ENCODE data around the gene ADGRB3.
"Not testable (repeated sequence)": the region's sequence is repeated elsewhere in the genome, so short reads cannot be mapped to it uniquely, and the experiment has no call there.

ADGRB3 gene

DNA sequence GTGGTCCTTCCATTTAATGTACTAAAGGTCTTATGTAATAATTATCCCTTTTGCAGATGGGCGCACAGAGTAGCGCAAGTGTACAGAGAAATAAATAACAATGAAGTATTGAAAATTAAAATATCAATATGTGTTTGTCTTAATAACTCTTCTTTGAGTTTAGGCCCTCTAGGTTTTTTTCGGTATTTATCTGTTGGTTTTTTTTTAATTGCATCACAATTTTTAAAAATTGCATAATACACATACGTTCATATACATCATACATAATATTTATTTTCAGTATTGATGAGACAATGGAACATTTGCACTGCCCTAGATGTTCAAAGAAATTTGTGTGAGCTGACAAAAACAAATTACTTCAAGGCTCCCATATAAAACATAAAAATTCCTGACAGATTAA is 15.1 kb downstream of the ADGRB3 start:
- no peak for DNase-seq (ENCODE audit: low spot score)

DNA sequence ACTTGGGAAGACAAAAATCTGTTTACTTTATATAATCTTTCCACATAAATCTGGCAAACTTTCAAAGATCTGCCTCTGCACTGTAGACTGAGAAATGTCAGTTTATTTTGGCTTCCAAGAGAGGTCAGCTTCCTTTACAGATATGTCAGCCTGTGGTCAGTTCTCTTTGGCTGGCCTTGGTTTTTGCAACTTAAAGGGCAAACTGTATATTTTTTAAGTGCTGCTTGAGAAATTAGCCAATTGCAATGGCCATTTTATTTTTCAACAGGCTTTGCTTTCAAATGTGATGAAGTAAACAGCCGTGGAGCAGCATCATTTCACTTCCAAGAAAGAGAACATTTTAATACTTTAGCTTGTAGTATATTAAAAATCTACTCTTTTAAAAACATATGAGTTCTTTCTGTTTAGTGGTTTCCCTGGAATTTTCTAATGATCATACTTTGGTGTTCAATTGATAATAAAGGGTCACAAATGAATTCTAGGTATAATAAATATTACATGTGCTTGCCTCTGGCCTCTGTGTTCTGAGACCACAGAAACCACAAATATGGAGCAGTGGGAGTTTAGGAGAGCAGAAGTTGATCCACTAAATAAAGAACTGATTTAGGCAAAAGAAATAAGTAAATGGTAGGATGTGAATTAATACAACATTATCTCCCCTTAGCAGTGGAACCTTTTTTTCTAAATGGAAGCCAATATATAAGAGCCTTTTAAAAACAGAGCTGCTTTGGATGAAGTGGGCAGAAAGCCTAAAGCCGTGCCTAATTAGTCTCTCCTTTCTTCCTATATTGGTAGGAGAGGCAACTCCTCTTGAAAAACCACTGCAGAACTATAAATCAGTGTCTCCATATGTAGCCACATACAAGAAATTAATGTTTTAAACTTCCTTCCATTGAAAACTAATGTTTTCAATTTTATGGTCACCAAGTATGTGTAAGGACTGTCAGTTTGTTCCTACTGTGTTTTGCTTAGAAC is 16.2 kb downstream of the ADGRB3 start:
- no peak for DNase-seq (ENCODE audit: low spot score)

DNA sequence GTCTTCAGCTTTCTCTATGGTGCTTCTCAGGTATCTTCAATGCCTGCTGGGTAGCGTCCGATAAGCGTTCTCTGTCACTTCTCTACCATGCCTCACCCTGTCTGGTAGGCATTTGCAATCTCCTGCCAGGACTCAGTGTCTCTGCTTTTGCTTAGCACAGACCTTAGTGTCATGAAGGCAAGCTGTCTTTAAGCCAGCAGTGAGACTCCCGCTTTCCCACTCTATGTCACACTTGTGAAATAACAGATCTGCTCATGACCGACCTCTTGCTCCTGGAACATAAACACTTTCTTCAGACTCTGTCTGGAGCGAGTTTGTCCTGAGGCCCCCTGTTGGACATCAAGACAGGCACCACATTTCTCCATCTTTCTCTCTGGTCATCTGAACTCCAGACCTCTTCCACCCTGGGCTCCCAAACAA is 17.0 kb downstream of the ADGRB3 start:
- no peak for DNase-seq (ENCODE audit: low spot score)

DNA sequence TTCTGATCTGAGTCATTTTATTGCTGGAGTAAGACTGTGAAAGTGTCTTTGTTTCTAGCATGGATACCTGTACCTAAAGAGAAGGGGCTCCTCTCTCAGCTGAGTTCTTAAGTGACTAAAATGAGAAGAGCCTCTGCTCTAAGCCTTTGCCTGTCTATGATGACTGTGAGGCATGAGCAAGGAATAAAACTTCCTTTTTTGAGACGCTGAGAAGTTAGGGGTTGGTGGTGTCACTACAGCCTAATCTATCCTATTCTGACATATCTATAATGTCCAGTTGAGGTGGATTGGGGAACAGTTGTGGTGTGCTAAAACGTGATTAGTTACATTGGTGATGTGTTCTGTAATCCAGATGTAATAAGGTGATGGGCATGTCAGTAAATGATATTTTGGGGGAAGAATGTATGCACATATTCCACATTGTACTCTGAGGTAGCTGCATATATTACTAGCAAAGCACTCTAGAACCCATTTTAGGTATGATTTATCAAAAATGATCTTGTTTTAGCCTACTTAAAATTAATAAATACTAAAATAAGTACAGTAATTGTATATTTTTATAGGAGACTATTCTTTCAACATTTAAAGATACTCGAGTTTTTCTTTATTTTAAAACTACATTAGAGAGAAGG is 18.1 kb downstream of the ADGRB3 start:
- no peak for DNase-seq (ENCODE audit: low spot score)

DNA sequence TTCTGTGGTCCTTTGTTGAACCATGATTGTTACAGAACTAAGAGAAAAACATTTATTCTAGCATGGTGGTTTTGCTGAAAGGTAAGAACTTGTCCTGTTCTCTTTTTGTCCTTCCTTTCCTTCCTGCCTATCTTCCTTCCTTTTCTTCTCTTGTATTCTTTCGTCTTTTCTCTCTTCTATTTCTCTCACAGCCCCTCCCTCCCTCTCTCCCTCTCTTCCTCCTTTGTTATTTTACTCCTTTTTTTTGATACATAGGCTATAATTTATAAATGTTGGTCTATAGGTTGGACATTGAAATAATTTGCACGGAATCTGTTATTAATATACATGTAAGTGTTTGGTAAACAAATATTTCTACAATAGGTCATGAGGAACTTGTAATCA is 18.6 kb downstream of the ADGRB3 start:
- DNase-seq (ENCODE audit: low spot score): no peak

DNA sequence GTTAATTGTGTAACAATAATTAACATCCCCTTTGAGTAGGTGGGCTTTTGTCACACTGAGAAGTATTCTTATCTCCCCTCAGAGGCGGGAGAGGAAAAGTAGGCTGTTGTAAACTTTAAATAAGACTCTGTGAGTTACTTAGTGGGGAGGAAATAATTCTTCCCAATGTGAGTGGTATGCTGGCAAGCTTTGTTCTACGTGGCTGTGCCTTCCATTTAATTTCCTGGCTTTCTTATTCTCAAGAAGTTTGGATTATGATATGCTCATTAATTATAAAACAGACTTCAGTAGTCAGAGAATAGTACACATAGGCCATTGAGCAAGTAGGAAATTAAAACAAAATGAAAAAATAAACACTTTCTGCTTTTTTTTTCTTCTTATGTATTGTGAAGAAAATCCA is 19.1 kb downstream of the ADGRB3 start:
- DNase-seq (ENCODE audit: low spot score): no peak

DNA sequence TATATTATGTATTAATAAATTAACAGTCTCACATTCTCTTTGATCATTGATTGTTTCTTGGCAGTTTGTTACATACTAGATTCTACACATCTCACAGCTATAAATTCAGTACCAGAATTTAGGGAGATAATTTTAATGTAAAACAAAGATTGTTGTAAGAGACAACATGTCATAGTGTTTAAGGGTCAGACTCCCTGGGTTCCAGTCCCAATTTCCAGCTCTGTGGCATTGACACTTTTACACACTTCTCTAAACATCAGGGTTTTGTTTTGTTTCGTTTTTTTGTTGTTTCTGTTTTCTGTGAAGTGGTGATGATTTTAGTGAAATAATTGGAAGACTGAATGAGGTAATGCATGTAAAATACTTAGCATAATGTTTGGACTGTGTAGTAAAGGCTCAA is 19.9 kb downstream of the ADGRB3 start:
- no peak for DNase-seq (ENCODE audit: low spot score)

DNA sequence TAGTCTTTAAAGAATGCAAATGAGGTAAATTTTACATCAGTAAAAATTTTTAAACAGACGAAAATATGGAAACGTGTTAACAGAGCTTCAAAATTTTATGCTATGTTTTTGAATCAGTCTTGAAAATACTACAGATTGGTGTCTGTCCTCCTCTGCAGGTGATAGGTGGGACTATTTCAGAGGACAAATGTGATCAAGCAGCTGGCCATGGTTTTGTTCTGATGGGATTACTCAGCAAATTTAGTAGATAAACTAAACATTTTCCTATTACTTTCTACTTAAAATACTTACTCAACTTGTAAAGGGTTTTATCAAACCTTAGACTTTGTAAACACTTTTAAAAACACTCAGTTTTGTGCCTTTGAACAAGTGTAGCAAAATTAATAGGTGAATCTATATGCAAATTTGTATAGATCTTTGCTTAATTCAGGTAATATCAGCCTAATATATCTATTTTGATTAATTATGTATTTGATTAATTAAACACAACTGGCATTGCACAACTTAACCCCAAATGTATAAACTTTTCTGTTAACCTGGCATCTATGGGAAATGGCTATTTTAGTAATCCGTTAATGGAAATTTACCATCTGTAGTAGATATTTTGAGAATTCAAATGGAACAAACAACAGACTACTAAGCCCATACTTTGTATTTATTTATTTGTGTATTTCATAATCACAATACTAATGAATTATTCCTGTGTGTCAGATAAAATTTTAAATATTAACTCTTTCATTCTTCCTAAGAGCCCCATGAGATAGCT is 22.5 kb downstream of the ADGRB3 start:
- no peak for DNase-seq (ENCODE audit: low spot score)

DNA sequence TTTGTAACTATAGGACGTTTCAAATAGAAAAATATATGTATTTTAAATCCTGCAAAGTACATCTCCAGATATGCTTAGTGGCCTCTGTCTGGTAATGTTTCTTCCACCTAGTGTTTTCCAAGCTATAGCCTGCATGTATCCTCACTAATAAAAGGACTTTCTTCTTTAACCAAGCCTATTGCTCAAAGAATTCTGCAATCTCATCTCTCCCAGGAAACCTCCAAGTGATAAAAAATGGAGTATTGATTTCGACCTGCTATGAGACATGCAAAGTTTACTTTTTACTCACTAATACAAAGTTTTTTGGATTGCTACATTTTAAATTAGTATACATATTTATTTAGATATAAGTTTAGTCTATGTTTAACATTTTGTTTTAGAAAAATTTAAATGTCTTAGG is 23.3 kb downstream of the ADGRB3 start:
- DNase-seq (ENCODE audit: low spot score): no peak

DNA sequence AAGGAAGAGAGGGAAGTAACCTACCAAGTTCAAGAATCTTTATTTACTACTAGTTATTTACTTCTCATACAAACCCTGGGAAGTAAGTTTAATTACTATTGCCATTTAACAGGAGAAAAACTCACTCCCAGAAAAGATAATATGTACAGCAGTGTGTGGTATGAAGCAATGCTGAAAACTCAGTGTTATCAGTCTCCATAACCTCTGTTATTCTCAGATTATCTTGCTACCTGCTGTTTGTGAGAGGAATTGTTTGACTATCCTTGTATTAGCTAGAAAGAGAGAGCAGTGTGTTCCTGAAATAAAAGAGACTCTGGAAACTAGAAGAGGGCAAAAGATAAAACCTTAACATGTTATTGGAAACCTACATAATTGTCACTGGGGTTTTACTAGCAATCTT is 38.2 kb downstream of the ADGRB3 start:
- DNase-seq (ENCODE audit: low spot score): no peak

DNA sequence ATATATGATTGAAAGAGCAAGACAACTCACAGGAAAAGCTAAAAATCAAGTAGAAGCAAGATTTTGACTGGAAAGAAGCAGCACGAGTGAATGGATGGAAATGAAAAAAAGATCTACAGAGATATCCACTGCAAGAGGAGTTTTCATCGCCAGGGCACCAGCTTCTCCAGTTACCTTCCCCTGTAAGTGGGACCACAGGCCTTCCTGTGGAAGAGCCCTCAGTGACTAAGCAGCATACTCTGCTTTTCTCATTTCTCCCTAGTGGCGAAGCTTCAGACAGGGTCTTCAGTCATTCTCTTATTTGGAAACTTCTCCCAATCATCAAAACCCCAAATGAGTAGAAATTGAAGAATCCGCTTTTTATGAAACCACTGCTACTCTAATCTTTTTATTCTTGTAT is 40.5 kb downstream of the ADGRB3 start:
- no peak for DNase-seq (ENCODE audit: low spot score)

DNA sequence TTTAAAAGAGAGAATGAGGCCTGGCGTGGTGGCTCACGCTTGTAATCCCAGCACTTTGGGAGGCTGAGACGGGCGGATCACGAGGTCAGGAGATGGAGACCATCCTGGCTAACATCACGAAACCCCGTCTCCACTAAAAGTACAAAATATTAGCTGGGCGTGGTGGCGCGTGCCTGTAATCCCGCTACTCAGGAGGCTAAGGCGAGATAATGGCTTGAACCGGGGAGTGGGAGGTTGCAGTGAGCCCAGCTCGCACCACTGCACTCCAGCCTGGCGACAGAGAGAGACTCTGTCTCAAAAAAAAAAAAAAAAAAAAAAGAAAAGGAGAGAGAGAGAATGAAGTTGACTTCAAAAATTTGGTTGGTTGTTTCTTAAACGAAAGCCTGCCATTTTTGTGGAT is 41.0 kb downstream of the ADGRB3 start:
- not testable (repeated sequence) for DNase-seq (ENCODE audit: low spot score)

DNA sequence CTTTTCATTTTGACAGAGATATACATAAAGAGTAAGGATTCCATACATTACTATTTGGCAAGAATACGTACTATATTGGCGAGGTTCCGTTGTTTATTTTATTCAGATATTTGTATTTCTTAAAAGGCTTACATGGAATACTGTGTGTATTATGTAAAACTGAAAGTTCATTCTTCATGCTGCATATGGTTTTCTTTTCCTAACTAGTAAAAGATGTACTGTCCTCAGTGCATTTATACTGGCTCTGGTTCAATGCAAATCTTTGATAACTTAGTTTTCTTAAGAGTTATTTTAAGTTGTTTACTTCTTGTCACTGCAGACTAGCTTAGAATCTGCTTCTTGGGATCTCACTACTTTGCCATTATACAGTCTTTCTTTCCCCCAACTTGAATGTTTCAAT is 42.0 kb downstream of the ADGRB3 start:
- no peak for DNase-seq (ENCODE audit: low spot score)

DNA sequence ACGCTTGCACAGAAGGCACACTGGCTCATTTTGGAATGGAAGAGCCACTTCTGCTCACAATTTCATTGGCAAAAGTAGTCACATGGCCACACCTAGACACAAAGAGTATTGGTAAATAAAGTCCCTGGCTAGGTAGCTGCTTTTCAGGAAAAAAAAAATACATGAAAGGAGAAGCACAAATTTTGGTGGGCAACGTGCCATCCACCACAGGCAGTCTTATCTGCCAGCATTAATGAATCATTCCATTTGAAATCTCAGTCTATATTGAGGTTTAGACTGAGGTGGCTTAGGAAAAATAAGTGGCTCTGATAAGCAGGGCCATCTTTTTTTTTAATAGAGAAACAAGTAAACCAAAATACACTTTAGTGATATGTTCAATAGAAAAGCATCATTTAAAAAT is 44.3 kb downstream of the ADGRB3 start:
- no peak for DNase-seq (ENCODE audit: low spot score)

DNA sequence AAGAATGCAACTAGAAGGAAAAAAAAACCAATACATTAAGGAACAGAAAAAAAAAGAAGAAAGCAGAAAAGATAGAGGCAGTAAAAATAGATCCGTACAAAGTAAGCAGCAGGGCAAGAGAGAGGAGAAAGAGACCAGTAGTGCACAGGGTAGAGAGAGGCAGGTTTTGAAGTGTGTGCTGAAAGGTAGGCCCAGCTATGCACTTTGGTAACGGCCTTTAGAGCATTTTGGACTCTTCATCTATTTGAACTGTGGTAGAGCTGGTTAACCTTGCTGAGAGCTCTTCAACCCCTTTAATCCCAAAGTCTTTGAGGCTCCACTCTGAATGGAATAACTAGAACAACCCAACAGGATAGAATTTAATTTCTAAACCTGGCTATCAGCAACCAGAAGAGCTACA is 45.2 kb downstream of the ADGRB3 start:
- DNase-seq (ENCODE audit: low spot score): no peak

DNA sequence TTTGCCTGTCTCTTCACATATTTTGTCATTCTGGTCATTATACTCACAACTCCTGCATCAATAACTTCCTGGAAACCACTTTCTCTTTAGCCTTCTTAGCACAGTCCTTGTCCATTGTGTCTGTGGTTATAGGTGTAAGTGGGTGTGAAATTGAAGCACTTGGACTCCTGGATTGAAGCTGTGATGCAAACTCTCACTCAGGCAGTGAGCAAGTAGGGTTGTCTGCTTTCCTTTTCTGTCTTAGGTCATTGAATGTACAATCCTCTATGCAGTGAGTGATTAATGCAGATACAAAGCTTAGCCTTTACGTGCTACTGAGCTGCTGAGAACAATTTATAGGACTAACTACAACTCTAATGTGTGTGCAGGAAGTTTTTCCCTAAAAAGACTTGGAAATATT is 54.8 kb downstream of the ADGRB3 start:
- DNase-seq (ENCODE audit: low spot score): no peak

DNA sequence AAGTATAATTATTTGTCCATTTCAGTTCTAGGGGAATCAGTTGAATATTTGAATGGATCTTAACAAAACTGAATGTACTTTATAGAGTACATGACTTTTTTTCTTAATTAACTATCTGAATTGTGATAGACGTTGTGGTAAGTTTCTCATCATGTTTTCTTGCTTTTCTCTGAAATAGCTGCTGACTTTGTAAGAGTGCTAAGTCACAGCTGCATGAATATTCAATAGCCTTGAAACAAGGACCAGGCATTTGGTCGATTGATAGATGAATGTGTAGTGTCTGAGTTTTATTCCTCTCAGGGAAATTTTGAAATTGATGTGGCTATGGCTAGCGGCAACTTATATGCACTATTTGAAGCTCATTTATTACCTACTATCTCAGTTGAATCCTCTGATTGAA is 56.0 kb downstream of the ADGRB3 start:
- no peak for DNase-seq (ENCODE audit: low spot score)

DNA sequence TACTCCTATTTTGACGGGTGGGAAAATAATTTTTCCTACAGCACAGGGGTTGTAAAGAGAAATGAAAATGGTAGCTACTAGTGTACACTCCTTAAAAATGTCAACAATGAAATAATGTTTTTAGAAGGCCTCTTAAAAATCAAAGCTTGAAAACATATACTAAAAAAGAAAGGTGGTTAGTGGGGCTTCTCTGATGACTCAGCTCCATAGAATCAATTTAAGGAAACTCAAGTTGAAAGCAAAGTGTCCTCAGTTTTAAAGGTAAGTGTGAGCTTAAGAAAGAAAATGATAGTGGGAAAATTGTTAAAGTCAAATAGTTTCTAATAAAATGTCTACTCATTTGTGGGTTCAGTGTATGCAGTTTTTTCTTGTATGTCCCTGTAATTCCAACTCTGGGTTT is 58.2 kb downstream of the ADGRB3 start:
- no peak for DNase-seq (ENCODE audit: low spot score)

DNA sequence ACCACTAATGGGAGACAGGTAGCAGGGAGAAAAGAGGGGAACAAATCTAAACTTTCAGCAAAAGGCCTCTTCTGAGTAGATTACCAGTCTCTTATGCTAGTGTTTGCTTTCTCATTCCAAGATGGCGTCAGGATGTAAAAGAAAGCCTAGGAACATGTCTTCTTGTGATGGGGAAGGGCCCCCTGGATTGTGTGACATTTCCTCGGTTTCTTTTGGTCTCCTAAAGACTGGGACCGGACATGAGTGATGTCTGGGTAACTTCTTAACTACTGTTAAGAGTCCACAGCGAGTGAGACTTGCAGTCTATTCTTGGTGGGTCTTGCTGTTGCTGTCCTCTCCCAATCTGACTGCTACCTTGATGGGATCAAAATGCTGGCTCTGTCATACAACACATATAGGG is 60.3 kb downstream of the ADGRB3 start:
- no peak for DNase-seq (ENCODE audit: low spot score)

DNA sequence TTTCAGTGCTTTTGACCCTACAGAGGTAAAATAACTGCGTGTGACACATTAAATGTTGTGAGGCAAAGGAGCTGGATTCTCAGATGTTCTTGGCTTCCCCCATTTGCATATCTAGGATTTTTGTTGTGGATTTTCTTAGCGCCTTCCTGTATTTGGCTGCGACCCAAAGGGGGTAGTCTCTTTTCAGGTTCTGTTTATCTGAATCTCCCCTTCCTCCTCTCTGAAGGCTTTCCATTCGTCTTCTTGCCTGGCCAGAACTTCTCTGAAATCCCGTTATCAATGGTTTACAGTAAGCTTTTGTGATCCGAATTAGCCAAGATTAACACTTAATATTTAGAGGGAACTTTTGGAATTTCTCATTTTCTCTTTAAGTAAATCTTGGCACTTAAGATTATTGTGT is 60.8 kb downstream of the ADGRB3 start:
- no peak for DNase-seq (ENCODE audit: low spot score)

DNA sequence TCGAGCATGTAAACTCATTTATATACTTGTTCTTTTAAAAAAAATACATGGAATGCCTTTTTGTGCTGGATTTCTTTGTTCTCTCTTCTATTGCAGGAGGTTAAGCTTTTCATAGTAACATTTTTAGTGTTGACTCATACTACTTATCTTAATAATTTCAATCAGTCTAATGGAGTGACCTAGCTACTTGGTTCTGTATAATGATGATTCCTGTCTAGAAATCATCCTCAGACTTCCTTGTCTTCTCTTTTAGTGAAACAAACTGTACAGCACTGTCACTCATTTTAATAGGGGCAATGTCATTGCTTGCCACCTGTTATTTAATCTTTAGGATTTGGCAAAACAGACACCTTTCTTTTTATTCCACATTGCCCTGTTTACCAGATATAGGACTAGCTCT is 62.3 kb downstream of the ADGRB3 start:
- no peak for DNase-seq (ENCODE audit: low spot score)

DNA sequence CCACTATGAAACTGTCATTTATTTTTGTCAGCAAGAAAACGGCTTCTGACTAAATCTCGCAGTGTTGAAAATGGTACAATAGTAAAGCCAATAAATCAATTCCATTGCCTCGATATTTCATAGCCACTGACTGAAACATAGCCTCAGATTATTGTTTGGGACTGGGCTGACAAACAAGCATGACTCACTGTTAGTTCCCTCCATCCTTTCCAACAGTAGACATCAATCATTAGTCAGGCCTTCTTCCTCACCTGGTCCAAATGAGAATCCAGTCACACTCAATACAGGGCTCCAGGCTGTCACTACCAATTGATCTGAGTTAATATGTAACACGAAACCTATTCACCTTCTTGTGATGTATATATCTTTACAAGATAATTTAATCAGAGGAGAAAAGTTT is 66.1 kb downstream of the ADGRB3 start:
- no peak for DNase-seq (ENCODE audit: low spot score)

DNA sequence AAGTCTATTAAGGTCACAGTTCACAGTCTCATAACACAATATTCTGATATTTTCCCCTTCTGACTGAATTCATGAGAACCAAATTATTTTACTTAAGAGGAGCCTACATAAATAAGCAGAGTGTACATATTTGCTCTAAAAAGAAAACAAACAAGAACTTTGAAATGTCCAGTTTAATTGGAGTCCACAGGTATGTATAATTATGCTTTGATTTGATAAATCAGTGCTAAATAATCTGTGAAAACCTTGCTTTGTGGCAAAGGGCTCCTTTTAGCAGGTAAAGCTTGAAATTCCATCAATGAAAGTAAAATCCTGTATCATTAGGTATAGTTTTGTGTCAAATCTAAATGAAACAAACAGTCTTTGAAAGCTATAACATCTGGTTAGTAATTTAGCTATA is 69.4 kb downstream of the ADGRB3 start:
- no peak for DNase-seq (ENCODE audit: low spot score)

Data from hematopoietic multipotent progenitor cell treated with erythropoietin and hydrocortisone succinate and interleukin-3 and kit ligand, for 15 days (in vitro differentiated cells).